Mesothelial cell of epicardium (in vitro differentiated cells): ENCODE results near the gene NOS1AP. TPM values are rescaled to one million over a fixed set of nuclear protein-coding genes. Genes with fewer than 3 reads are reported as not detected.

ENCODE experiments used
- DNase-seq, 2 experiments: peaks; one replicate each; pipeline ENCODE4 v3.0.0; 2021; ENCODE audit warnings: low spot score in 2 of 2; ENCODE audit not compliant: unreplicated experiment in 2 of 2
- H3K27ac Mint-ChIP-seq: 2 replicates; pipeline ENCODE4 v1.8.0; 2021; ENCODE audit warnings: mixed read lengths
- H3K27me3 Mint-ChIP-seq: 2 replicates; pipeline ENCODE4 v1.8.0; 2021; ENCODE audit warnings: low read depth, mixed read lengths
- H3K36me3 Mint-ChIP-seq: 2 replicates; pipeline ENCODE4 v1.8.0; 2021; ENCODE audit warnings: mixed read lengths
- H3K4me1 Mint-ChIP-seq: 2 replicates; pipeline ENCODE4 v1.8.0; 2021; ENCODE audit warnings: mixed read lengths
- H3K4me3 Mint-ChIP-seq: 2 replicates; pipeline ENCODE4 v1.8.0; 2021; ENCODE audit warnings: mild to moderate bottlenecking, moderate library complexity, mixed read lengths
- H3K9me3 Mint-ChIP-seq: 2 replicates; pipeline ENCODE4 v1.8.0; 2021; ENCODE audit warnings: mixed read lengths
- total RNA-seq: library from RNA; stranded (reverse); gene quantifications from 3 replicates; pipeline ENCODE4 v1.2.1, GENCODE V29; 2021
- TF ChIP-seq, protein P1 (sequence below): fragments of 200-600 bp; sonication (generic); IDR thresholded peaks from one replicate; pipeline ENCODE4 v1.5.0; 2021; ENCODE audit warnings: antibody characterized with exemption; ENCODE audit not compliant: unreplicated experiment

Gene NOS1AP
- total RNA-seq, 1 donor from 2014 or later = 4.4 TPM

GRCh38 chr1:162291000-162291399 is 221.5 kb downstream of the NOS1AP start:
- H3K36me3 Mint-ChIP-seq = no peaks in the 10 kb centered on the region
- no peaks in the 10 kb centered on the region for H3K27me3 Mint-ChIP-seq
- H3K4me3 Mint-ChIP-seq = no peak overlapping the region
- DNase-seq = no peak
- TF ChIP-seq, protein P1, sequence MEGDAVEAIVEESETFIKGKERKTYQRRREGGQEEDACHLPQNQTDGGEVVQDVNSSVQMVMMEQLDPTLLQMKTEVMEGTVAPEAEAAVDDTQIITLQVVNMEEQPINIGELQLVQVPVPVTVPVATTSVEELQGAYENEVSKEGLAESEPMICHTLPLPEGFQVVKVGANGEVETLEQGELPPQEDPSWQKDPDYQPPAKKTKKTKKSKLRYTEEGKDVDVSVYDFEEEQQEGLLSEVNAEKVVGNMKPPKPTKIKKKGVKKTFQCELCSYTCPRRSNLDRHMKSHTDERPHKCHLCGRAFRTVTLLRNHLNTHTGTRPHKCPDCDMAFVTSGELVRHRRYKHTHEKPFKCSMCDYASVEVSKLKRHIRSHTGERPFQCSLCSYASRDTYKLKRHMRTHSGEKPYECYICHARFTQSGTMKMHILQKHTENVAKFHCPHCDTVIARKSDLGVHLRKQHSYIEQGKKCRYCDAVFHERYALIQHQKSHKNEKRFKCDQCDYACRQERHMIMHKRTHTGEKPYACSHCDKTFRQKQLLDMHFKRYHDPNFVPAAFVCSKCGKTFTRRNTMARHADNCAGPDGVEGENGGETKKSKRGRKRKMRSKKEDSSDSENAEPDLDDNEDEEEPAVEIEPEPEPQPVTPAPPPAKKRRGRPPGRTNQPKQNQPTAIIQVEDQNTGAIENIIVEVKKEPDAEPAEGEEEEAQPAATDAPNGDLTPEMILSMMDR = no peak
- no peak overlapping the region for H3K27ac Mint-ChIP-seq
- H3K4me1 Mint-ChIP-seq = peaks cover 16% of the 10 kb centered on the region
- H3K9me3 Mint-ChIP-seq = no peaks in the 10 kb centered on the region

- no peaks in the 10 kb centered on the region for H3K9me3 Mint-ChIP-seq
- H3K36me3 Mint-ChIP-seq = no peaks in the 10 kb centered on the region
- H3K27me3 Mint-ChIP-seq = no peaks in the 10 kb centered on the region
Measured at GRCh38 chr1:162292422-162292849, 222.9 kb downstream of the NOS1AP start.

DNA sequence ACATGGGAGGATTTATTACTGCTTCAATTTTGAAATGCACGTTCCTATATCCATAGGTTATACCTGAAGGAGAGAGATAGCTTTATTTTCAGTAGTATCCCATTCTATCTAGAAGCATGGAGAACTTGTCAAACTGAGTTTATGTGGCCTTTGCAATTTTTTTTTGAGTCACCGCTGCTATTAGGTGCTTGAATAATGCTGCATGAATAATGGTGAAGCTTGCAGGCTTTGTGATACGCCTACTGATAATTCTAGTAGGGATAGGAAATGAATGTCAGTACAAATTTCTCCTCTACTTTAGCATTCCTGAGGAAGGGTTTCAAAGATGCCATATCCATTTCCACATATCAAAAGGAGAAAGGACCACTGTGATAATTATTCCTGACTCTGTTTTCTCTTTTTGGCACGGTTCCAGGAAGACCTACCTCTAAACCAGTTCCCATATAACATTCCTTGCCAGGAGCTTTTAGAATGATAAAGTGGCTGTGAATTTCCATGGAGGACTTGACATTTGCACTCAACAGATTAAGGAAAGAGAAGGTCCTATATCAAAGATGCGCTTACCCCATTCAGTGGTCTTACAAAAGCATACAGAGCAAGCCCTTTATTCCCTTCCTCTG is 223.7 kb downstream of the NOS1AP start:
- H3K27ac Mint-ChIP-seq = peak overlapping the region; percentile 48
- no peaks in the 10 kb centered on the region for H3K36me3 Mint-ChIP-seq
- no peak for DNase-seq
- no peak overlapping the region for H3K4me3 Mint-ChIP-seq
- TF ChIP-seq, protein P1 = no peak
- H3K4me1 Mint-ChIP-seq = peaks cover 16% of the 10 kb centered on the region
- no peaks in the 10 kb centered on the region for H3K27me3 Mint-ChIP-seq
- no peaks in the 10 kb centered on the region for H3K9me3 Mint-ChIP-seq

More at GRCh38 chr1:162292422-162292849, 222.9 kb downstream of the NOS1AP start:
- Mint-ChIP-seq H3K4me1 (peaks cover 16% of the 10 kb centered on the region), H3K4me3 (no peak overlapping the region), H3K27ac (peak overlapping the region; percentile 48)
- DNase-seq = no peak
- TF ChIP-seq, protein P1 = no peak

DNA sequence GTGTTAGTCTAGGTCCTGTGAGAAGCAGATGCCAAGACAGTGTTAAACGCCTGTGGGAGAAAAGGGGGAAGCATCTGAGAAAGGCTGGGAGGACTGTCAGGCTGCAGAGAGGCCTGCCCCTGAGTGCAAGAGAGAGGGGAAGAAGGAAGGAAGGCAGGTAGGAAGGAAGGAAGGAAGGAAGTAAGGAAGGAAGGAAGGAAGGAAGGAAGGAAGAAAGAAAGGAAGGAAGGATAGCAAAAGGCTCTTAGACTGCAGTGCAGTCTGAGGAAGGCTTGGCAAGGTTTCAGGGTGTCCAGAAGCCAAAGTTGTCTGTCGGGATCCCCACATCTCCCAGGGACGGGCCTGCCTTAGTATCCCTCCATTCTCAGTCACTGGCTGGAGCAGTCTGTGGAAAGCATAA is 224.5 kb downstream of the NOS1AP start:
- Mint-ChIP-seq H3K36me3 (no peaks in the 10 kb centered on the region), H3K4me1 (peaks cover 16% of the 10 kb centered on the region), H3K27me3 (no peaks in the 10 kb centered on the region), H3K9me3 (no peaks in the 10 kb centered on the region), H3K4me3 (no peak overlapping the region), H3K27ac (no peak overlapping the region)
- TF ChIP-seq, protein P1 = no peak
- no peak for DNase-seq

GRCh38 chr1:162297208-162297607 is 227.7 kb downstream of the NOS1AP start:
- no peaks in the 10 kb centered on the region for H3K9me3 Mint-ChIP-seq
- no peak overlapping the region for H3K4me3 Mint-ChIP-seq
- peaks cover 13% of the 10 kb centered on the region for H3K4me1 Mint-ChIP-seq
- no peak overlapping the region for H3K27ac Mint-ChIP-seq
- H3K36me3 Mint-ChIP-seq = no peaks in the 10 kb centered on the region
- TF ChIP-seq, protein P1 = no peak
- DNase-seq = no peak
- H3K27me3 Mint-ChIP-seq = no peaks in the 10 kb centered on the region
